Measurements from ENCODE around the gene PRICKLE2. TPM values are rescaled to one million over a fixed set of nuclear protein-coding genes. Genes with fewer than 3 reads are reported as not detected.

Gene PRICKLE2
- total RNA-seq, 1 donor from 2014 or later, result 23.2 TPM

GRCh38 chr3:64145438-64145837 is 79.8 kb downstream of the PRICKLE2 start:
- H3K9me3 Mint-ChIP-seq (ENCODE audit: low read depth), result no peaks in the 10 kb centered on the region
- peaks cover 3% of the 10 kb centered on the region for H3K4me1 Mint-ChIP-seq (ENCODE audit: low read depth)
- TF ChIP-seq, protein P1, sequence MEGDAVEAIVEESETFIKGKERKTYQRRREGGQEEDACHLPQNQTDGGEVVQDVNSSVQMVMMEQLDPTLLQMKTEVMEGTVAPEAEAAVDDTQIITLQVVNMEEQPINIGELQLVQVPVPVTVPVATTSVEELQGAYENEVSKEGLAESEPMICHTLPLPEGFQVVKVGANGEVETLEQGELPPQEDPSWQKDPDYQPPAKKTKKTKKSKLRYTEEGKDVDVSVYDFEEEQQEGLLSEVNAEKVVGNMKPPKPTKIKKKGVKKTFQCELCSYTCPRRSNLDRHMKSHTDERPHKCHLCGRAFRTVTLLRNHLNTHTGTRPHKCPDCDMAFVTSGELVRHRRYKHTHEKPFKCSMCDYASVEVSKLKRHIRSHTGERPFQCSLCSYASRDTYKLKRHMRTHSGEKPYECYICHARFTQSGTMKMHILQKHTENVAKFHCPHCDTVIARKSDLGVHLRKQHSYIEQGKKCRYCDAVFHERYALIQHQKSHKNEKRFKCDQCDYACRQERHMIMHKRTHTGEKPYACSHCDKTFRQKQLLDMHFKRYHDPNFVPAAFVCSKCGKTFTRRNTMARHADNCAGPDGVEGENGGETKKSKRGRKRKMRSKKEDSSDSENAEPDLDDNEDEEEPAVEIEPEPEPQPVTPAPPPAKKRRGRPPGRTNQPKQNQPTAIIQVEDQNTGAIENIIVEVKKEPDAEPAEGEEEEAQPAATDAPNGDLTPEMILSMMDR (IDR thresholded peaks at IDR 0.05; ENCODE audit: unreplicated experiment), result no peak
- DNase-seq (ENCODE audit: low spot score, unreplicated experiment), result no peak
- H3K4me3 Mint-ChIP-seq (ENCODE audit: low read depth), result no peak overlapping the region
- no peak overlapping the region for H3K27ac Mint-ChIP-seq
- no peaks in the 10 kb centered on the region for H3K27me3 Mint-ChIP-seq
- peaks cover 10% of the 10 kb centered on the region for H3K36me3 Mint-ChIP-seq (ENCODE audit: insufficient read depth)

DNA sequence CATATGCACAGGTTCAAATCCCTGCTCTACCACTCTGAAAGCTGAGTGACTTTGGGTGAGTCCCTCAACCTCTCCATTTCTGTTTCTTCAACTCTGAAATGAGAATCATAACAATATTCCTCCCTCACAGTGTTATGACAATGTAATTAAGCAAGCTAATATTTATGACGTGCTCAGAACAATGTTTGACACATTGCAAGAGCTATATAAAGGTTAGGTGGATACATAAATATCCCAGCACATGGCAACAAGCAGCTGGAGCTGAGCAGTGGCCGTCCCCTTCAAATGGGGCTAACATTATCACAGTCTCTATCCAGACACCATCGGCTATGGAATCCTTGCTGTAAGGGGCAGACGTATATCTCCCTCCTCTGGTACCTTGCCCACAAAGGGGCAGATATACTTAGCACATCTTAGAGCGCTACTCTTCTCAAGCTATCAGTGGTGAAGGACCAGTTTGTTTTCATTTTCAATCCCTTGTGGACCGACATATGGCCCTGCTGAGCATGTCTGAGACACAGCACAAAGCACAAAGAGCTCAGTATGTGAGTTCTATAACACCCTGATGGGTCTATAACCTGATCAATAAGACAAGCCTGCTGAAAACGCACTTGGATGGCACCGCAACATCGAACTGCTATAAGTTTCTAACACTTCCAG is 80.9 kb downstream of the PRICKLE2 start:
- Mint-ChIP-seq H3K9me3 (ENCODE audit: low read depth) (no peaks in the 10 kb centered on the region), H3K4me3 (ENCODE audit: low read depth) (no peak overlapping the region), H3K27me3 (no peaks in the 10 kb centered on the region), H3K4me1 (ENCODE audit: low read depth) (no peaks in the 10 kb centered on the region), H3K36me3 (ENCODE audit: insufficient read depth) (peaks cover 10% of the 10 kb centered on the region), H3K27ac (no peak overlapping the region)
- TF ChIP-seq, protein P1 (IDR thresholded peaks at IDR 0.05; ENCODE audit: unreplicated experiment), result no peak
- no peak for DNase-seq (ENCODE audit: low spot score, unreplicated experiment)

- Mint-ChIP-seq H3K27me3 (no peaks in the 10 kb centered on the region), H3K4me1 (ENCODE audit: low read depth) (no peaks in the 10 kb centered on the region), H3K36me3 (ENCODE audit: insufficient read depth) (peaks cover 10% of the 10 kb centered on the region), H3K4me3 (ENCODE audit: low read depth) (no peak overlapping the region), H3K9me3 (ENCODE audit: low read depth) (no peaks in the 10 kb centered on the region), H3K27ac (no peak overlapping the region)
- no peak for DNase-seq (ENCODE audit: low spot score, unreplicated experiment)
- TF ChIP-seq, protein P1 (IDR thresholded peaks at IDR 0.05; ENCODE audit: unreplicated experiment), result no peak
Measured at GRCh38 chr3:64143409-64144130, 81.7 kb downstream of the PRICKLE2 start.

DNA sequence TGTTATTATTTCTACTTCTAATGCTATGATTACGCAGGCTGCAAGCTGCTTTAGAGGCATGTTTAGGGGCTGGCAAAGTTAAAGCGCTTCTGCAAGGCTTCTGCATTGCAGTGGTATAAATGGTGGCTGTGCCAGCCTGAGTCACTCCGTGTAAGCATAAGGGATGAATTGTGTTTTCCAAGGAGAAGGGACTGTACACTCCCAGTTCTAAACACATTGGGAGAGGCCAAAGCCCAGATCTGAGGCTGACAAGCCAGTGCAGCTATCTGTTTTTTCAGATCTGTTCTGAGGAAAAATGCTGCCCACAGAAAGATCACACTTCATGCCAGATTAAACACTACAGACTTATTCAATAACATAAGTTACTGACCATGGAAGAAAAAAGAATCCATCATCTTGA is 83.8 kb downstream of the PRICKLE2 start:
- H3K4me3 Mint-ChIP-seq (ENCODE audit: low read depth), result no peak overlapping the region
- H3K27me3 Mint-ChIP-seq, result no peaks in the 10 kb centered on the region
- H3K27ac Mint-ChIP-seq, result no peak overlapping the region
- H3K4me1 Mint-ChIP-seq (ENCODE audit: low read depth), result no peaks in the 10 kb centered on the region
- H3K9me3 Mint-ChIP-seq (ENCODE audit: low read depth), result no peaks in the 10 kb centered on the region
- TF ChIP-seq, protein P1 (IDR thresholded peaks at IDR 0.05; ENCODE audit: unreplicated experiment), result no peak
- peaks cover 7% of the 10 kb centered on the region for H3K36me3 Mint-ChIP-seq (ENCODE audit: insufficient read depth)
- DNase-seq (ENCODE audit: low spot score, unreplicated experiment), result no peak

DNA sequence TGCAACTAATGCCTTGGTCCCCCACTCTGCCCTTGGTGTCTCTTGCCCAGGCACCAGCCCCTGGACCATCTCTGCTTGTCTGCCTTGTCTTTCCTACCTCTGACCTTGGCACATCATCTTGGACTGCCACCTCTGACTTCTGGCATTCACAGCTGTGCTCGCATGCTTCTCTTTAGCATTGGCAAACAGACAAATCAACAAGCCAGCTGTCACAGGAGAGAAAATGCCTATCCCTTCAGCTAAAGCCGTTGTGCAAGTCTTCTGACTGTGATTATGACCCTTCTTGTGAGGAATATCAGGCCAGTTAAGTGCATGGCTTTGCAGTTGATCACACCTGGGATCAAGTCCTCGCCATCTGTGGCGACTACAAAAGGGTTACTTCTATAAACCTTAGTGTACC is 84.6 kb downstream of the PRICKLE2 start:
- Mint-ChIP-seq H3K4me1 (ENCODE audit: low read depth) (no peaks in the 10 kb centered on the region), H3K27ac (no peak overlapping the region), H3K36me3 (ENCODE audit: insufficient read depth) (peaks cover 2% of the 10 kb centered on the region), H3K27me3 (no peaks in the 10 kb centered on the region), H3K4me3 (ENCODE audit: low read depth) (no peak overlapping the region), H3K9me3 (ENCODE audit: low read depth) (no peaks in the 10 kb centered on the region)
- no peak for DNase-seq (ENCODE audit: low spot score, unreplicated experiment)
- TF ChIP-seq, protein P1 (IDR thresholded peaks at IDR 0.05; ENCODE audit: unreplicated experiment), result no peak

Measured in progenitor cell of endocrine pancreas (in vitro differentiated cells).